ENCODE measurements around the gene KLF6. TPM values are rescaled to one million over a fixed set of nuclear protein-coding genes. Genes with fewer than 3 reads are reported as not detected.

The KLF6 gene
- total and polyA plus RNA-seq, 4 donors, result 44.2 to 384 (median 165) TPM

- Histone ChIP-seq H3K4me3 (ENCODE audit: low read length in 2 of 2) (no peak overlapping the region), H3K9me3 (ENCODE audit: control insufficient read depth, low read length) (no peaks in the 10 kb centered on the region), H3K27me3 (ENCODE audit: control insufficient read depth in 1 of 2, insufficient read depth in 2 of 2, low read length in 1 of 2) (no peaks in the 10 kb centered on the region), H3K27ac (ENCODE audit: low read depth in 1 of 2, low read length in 2 of 2) (no peak overlapping the region), H3K4me1 (ENCODE audit: control insufficient read depth in 1 of 2, insufficient read depth in 2 of 2, low read length in 2 of 2) (no peaks in the 10 kb centered on the region), H3K36me3 (ENCODE audit: control insufficient read depth in 1 of 2, insufficient read depth in 2 of 2, low read length in 1 of 2) (no peaks in the 10 kb centered on the region)
- DNase-seq (no peak), ATAC-seq (ENCODE audit: low FRiP score) (no peak)
- intact Hi-C loops (cut with DNase I), result loop anchor here in 1 of 2 donors (10.0 kb wide), 1 partner anchor 1003 kb away; no protein-coding TSS in a partner anchor
- WGBS, 2 donors, result 90 to 96% methylated on average over 5 of the region's 5 CpGs
These were observed 23.1 kb downstream of the KLF6 start for GRCh38 chr10:3761904-3762303.

GRCh38 chr10:3761021-3761686, 23.9 kb downstream of the KLF6 start:
- Histone ChIP-seq H3K9me3 (ENCODE audit: control insufficient read depth, low read length) (no peaks in the 10 kb centered on the region), H3K27me3 (ENCODE audit: control insufficient read depth in 1 of 2, insufficient read depth in 2 of 2, low read length in 1 of 2) (no peaks in the 10 kb centered on the region), H3K4me3 (ENCODE audit: low read length in 2 of 2) (no peak overlapping the region), H3K27ac (ENCODE audit: low read depth in 1 of 2, low read length in 2 of 2) (no peak overlapping the region), H3K36me3 (ENCODE audit: control insufficient read depth in 1 of 2, insufficient read depth in 2 of 2, low read length in 1 of 2) (no peaks in the 10 kb centered on the region), H3K4me1 (ENCODE audit: control insufficient read depth in 1 of 2, insufficient read depth in 2 of 2, low read length in 2 of 2) (no peaks in the 10 kb centered on the region)
- 88 to 94% methylated on average over 8 of the region's 8 CpGs for WGBS, 2 donors
- no peak for ATAC-seq (ENCODE audit: low FRiP score)
- intact Hi-C loops (cut with DNase I), result loop anchor here in 1 of 2 donors (10.0 kb wide), 1 partner anchor 1004 kb away; no protein-coding TSS in a partner anchor
- no peak for DNase-seq

- ATAC-seq (ENCODE audit: low FRiP score) (no peak), DNase-seq (no peak)
- Histone ChIP-seq H3K9me3 (ENCODE audit: control insufficient read depth, low read length) (no peaks in the 10 kb centered on the region), H3K27ac (ENCODE audit: low read depth in 1 of 2, low read length in 2 of 2) (no peak overlapping the region), H3K4me3 (ENCODE audit: low read length in 2 of 2) (no peak overlapping the region), H3K27me3 (ENCODE audit: control insufficient read depth in 1 of 2, insufficient read depth in 2 of 2, low read length in 1 of 2) (no peaks in the 10 kb centered on the region), H3K4me1 (ENCODE audit: control insufficient read depth in 1 of 2, insufficient read depth in 2 of 2, low read length in 2 of 2) (peaks cover 0 to under 1% of the 10 kb centered on the region in 2 donors), H3K36me3 (ENCODE audit: control insufficient read depth in 1 of 2, insufficient read depth in 2 of 2, low read length in 1 of 2) (no peaks in the 10 kb centered on the region)
- WGBS, 2 donors, result 98% methylated on average over 14 of the region's 14 CpGs
- intact Hi-C loops (cut with DNase I), result loop anchor here in 1 of 2 donors (10.0 kb wide), 1 partner anchor 1005 kb away; no protein-coding TSS in a partner anchor
These were observed 24.9 kb downstream of the KLF6 start for GRCh38 chr10:3760083-3760482.

GRCh38 chr10:3759397-3759796, 25.6 kb downstream of the KLF6 start:
- ATAC-seq (ENCODE audit: low FRiP score), result no peak
- no peaks in the 10 kb centered on the region for H3K9me3 ChIP-seq (ENCODE audit: control insufficient read depth, low read length)
- WGBS, 2 donors, result 89 to 97% methylated on average over 2 of the region's 2 CpGs
- H3K4me1 ChIP-seq (ENCODE audit: control insufficient read depth in 1 of 2, insufficient read depth in 2 of 2, low read length in 2 of 2), result peaks cover 0 to 5% of the 10 kb centered on the region in 2 donors
- DNase-seq, result no peak
- no peaks in the 10 kb centered on the region for H3K36me3 ChIP-seq (ENCODE audit: control insufficient read depth in 1 of 2, insufficient read depth in 2 of 2, low read length in 1 of 2)
- intact Hi-C loops (cut with DNase I), result no loop called here
- H3K27ac ChIP-seq (ENCODE audit: low read depth in 1 of 2, low read length in 2 of 2), result no peak overlapping the region
- no peaks in the 10 kb centered on the region for H3K27me3 ChIP-seq (ENCODE audit: control insufficient read depth in 1 of 2, insufficient read depth in 2 of 2, low read length in 1 of 2)
- no peak overlapping the region for H3K4me3 ChIP-seq (ENCODE audit: low read length in 2 of 2)

- H3K4me3 ChIP-seq (ENCODE audit: low read length in 2 of 2), result no peak overlapping the region
- no peak for ATAC-seq (ENCODE audit: low FRiP score)
- peaks cover 0 to 5% of the 10 kb centered on the region in 2 donors for H3K4me1 ChIP-seq (ENCODE audit: control insufficient read depth in 1 of 2, insufficient read depth in 2 of 2, low read length in 2 of 2)
- H3K36me3 ChIP-seq (ENCODE audit: control insufficient read depth in 1 of 2, insufficient read depth in 2 of 2, low read length in 1 of 2), result no peaks in the 10 kb centered on the region
- no peak for DNase-seq
- 97% methylated on average over 6 of the region's 6 CpGs for WGBS, 2 donors
- intact Hi-C loops (cut with DNase I), result no loop called here
- H3K27ac ChIP-seq (ENCODE audit: low read depth in 1 of 2, low read length in 2 of 2), result no peak overlapping the region
- no peaks in the 10 kb centered on the region for H3K27me3 ChIP-seq (ENCODE audit: control insufficient read depth in 1 of 2, insufficient read depth in 2 of 2, low read length in 1 of 2)
- H3K9me3 ChIP-seq (ENCODE audit: control insufficient read depth, low read length), result no peaks in the 10 kb centered on the region
These were observed 26.5 kb downstream of the KLF6 start for GRCh38 chr10:3758491-3758970.

- Histone ChIP-seq H3K27me3 (ENCODE audit: control insufficient read depth in 1 of 2, insufficient read depth in 2 of 2, low read length in 1 of 2) (no peaks in the 10 kb centered on the region), H3K4me1 (ENCODE audit: control insufficient read depth in 1 of 2, insufficient read depth in 2 of 2, low read length in 2 of 2) (peaks cover 0 to 5% of the 10 kb centered on the region in 2 donors), H3K9me3 (ENCODE audit: control insufficient read depth, low read length) (no peaks in the 10 kb centered on the region), H3K36me3 (ENCODE audit: control insufficient read depth in 1 of 2, insufficient read depth in 2 of 2, low read length in 1 of 2) (no peaks in the 10 kb centered on the region), H3K27ac (ENCODE audit: low read depth in 1 of 2, low read length in 2 of 2) (no peak overlapping the region), H3K4me3 (ENCODE audit: low read length in 2 of 2) (no peak overlapping the region)
- 89% methylated on average over 14 of the region's 14 CpGs for WGBS, 2 donors
- no peak for ATAC-seq (ENCODE audit: low FRiP score)
- intact Hi-C loops (cut with DNase I), result no loop called here
- no peak for DNase-seq
These were observed 27.1 kb downstream of the KLF6 start for GRCh38 chr10:3757638-3758490.

GRCh38 chr10:3757250-3757637, 27.8 kb downstream of the KLF6 start:
- no peak for ATAC-seq (ENCODE audit: low FRiP score)
- 96 to 97% methylated on average over 7 of the region's 7 CpGs for WGBS, 2 donors
- intact Hi-C loops (cut with DNase I), result no loop called here
- Histone ChIP-seq H3K36me3 (ENCODE audit: control insufficient read depth in 1 of 2, insufficient read depth in 2 of 2, low read length in 1 of 2) (no peaks in the 10 kb centered on the region), H3K27ac (ENCODE audit: low read depth in 1 of 2, low read length in 2 of 2) (no peak overlapping the region), H3K4me3 (ENCODE audit: low read length in 2 of 2) (no peak overlapping the region), H3K9me3 (ENCODE audit: control insufficient read depth, low read length) (no peaks in the 10 kb centered on the region), H3K4me1 (ENCODE audit: control insufficient read depth in 1 of 2, insufficient read depth in 2 of 2, low read length in 2 of 2) (peaks cover 0 to 5% of the 10 kb centered on the region in 2 donors), H3K27me3 (ENCODE audit: control insufficient read depth in 1 of 2, insufficient read depth in 2 of 2, low read length in 1 of 2) (no peaks in the 10 kb centered on the region)
- no peak for DNase-seq

- Histone ChIP-seq H3K27ac (ENCODE audit: low read depth in 1 of 2, low read length in 2 of 2) (peak overlapping the region in 1 of 2 donors; percentile 79), H3K27me3 (ENCODE audit: control insufficient read depth in 1 of 2, insufficient read depth in 2 of 2, low read length in 1 of 2) (no peaks in the 10 kb centered on the region), H3K9me3 (ENCODE audit: control insufficient read depth, low read length) (no peaks in the 10 kb centered on the region), H3K4me1 (ENCODE audit: control insufficient read depth in 1 of 2, insufficient read depth in 2 of 2, low read length in 2 of 2) (peaks cover 0 to 5% of the 10 kb centered on the region in 2 donors), H3K4me3 (ENCODE audit: low read length in 2 of 2) (no peak overlapping the region), H3K36me3 (ENCODE audit: control insufficient read depth in 1 of 2, insufficient read depth in 2 of 2, low read length in 1 of 2) (no peaks in the 10 kb centered on the region)
- ATAC-seq (ENCODE audit: low FRiP score) (no peak), DNase-seq (no peak)
- intact Hi-C loops (cut with DNase I), result no loop called here
- WGBS, 2 donors, result 68 to 70% methylated on average over 5 of the region's 5 CpGs
These were observed 28.7 kb downstream of the KLF6 start for GRCh38 chr10:3756360-3756740.
